ENCODE measurements around the gene C6orf120. TPM values are rescaled to one million over a fixed set of nuclear protein-coding genes. Genes with fewer than 3 reads are reported as not detected.

Gene C6orf120
- polyA plus RNA-seq, 1 donor (not counting 4 experiments of a cell fraction or from before 2014, with no cell fraction given), result 18.1 TPM

DNA sequence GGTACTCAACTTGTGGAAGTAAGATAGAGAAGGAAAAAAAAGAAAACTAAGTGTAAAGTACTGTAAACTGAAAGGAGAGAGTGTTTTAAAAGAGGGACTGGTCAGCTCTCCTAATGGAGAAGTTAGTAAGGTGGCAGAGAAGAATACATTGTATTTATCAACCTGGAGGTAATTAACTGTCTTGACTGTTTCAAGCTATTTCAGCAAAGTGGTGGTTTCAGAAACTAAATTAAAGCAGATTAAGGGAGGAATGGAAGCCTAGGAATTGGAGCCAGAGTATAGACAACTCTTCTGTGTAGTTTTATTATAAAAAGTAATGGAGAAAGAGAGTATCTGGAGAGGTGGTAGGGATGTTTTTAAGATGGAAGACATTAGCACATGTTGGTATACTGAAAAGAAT is 25.0 kb downstream of the C6orf120 start:
- Histone ChIP-seq H3K4me2 (ENCODE audit: control insufficient read depth, extremely low read depth, insufficient read depth, low read depth, low read length) (no peak overlapping the region), H3K27ac (ENCODE audit: control insufficient read depth, insufficient read depth, low read length) (no peak overlapping the region), H3K4me1 (ENCODE audit: control insufficient read depth, extremely low read depth, insufficient read depth, low read length) (peaks cover 15% of the 10 kb centered on the region), H3K9me1 (ENCODE audit: control insufficient read depth, extremely low read depth, insufficient read depth, low read length) (no peaks in the 10 kb centered on the region), H4K20me1 (ENCODE audit: control insufficient read depth, extremely low read depth, insufficient read depth, low read length) (peaks cover 2% of the 10 kb centered on the region), H2AFZ (ENCODE audit: control insufficient read depth, low read length) (no peak overlapping the region), H3K27me3 (ENCODE audit: control insufficient read depth, extremely low read depth, insufficient read depth, low read length) (no peaks in the 10 kb centered on the region), H3K4me3 (ENCODE audit: control insufficient read depth in 2 of 3, extremely low read depth in 1 of 3, insufficient read depth in 2 of 3, low read depth in 1 of 3, low read length in 3 of 3) (no peak overlapping the region), H3K9me3 (ENCODE audit: control insufficient read depth, low read depth, low read length) (no peaks in the 10 kb centered on the region), H3K36me3 (ENCODE audit: control insufficient read depth in 2 of 2, extremely low read depth in 1 of 2, insufficient read depth in 2 of 2, low read length in 2 of 2) (no peaks in the 10 kb centered on the region), H3K9ac (ENCODE audit: control insufficient read depth, extremely low read depth, insufficient read depth, low read length) (no peak overlapping the region), H3K79me2 (ENCODE audit: control insufficient read depth, insufficient read depth, low read length) (peaks cover 1% of the 10 kb centered on the region)
- dilution Hi-C loops (cut with MboI; ENCODE audit: extremely low pct_ligation_motif_present, low sequenced_read_pairs), result no loop called here
- DNase-seq (ENCODE audit: low read depth, low spot score) (no peak), FAIRE-seq (no peak)
- TF ChIP-seq, protein P1, sequence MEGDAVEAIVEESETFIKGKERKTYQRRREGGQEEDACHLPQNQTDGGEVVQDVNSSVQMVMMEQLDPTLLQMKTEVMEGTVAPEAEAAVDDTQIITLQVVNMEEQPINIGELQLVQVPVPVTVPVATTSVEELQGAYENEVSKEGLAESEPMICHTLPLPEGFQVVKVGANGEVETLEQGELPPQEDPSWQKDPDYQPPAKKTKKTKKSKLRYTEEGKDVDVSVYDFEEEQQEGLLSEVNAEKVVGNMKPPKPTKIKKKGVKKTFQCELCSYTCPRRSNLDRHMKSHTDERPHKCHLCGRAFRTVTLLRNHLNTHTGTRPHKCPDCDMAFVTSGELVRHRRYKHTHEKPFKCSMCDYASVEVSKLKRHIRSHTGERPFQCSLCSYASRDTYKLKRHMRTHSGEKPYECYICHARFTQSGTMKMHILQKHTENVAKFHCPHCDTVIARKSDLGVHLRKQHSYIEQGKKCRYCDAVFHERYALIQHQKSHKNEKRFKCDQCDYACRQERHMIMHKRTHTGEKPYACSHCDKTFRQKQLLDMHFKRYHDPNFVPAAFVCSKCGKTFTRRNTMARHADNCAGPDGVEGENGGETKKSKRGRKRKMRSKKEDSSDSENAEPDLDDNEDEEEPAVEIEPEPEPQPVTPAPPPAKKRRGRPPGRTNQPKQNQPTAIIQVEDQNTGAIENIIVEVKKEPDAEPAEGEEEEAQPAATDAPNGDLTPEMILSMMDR (optimal IDR thresholded peaks at IDR 0.05 in 1 of 3, IDR thresholded peaks at IDR 0.05 in 1 of 3, conservative IDR thresholded peaks at IDR 0.05 in 1 of 3; ENCODE audit: extremely low read depth in 1 of 3, insufficient read depth in 2 of 3, low read length in 3 of 3), result no peak
- TF ChIP-seq EZH2 (IDR thresholded peaks at IDR 0.05; ENCODE audit: low read length), result no peak

- no peak for FAIRE-seq
These were observed 28.0 kb downstream of the C6orf120 start for GRCh38 chr6:169729961-169730360.

More at GRCh38 chr6:169729961-169730360, 28.0 kb downstream of the C6orf120 start:
- Histone ChIP-seq H3K27ac (ENCODE audit: control insufficient read depth, insufficient read depth, low read length) (no peak overlapping the region), H3K4me1 (ENCODE audit: control insufficient read depth, extremely low read depth, insufficient read depth, low read length) (peaks cover 3% of the 10 kb centered on the region), H4K20me1 (ENCODE audit: control insufficient read depth, extremely low read depth, insufficient read depth, low read length) (no peaks in the 10 kb centered on the region), H2AFZ (ENCODE audit: control insufficient read depth, low read length) (no peak overlapping the region), H3K4me3 (ENCODE audit: control insufficient read depth in 2 of 3, extremely low read depth in 1 of 3, insufficient read depth in 2 of 3, low read depth in 1 of 3, low read length in 3 of 3) (no peak overlapping the region), H3K79me2 (ENCODE audit: control insufficient read depth, insufficient read depth, low read length) (no peaks in the 10 kb centered on the region), H3K36me3 (ENCODE audit: control insufficient read depth in 2 of 2, extremely low read depth in 1 of 2, insufficient read depth in 2 of 2, low read length in 2 of 2) (no peaks in the 10 kb centered on the region), H3K9me1 (ENCODE audit: control insufficient read depth, extremely low read depth, insufficient read depth, low read length) (no peaks in the 10 kb centered on the region), H3K9me3 (ENCODE audit: control insufficient read depth, low read depth, low read length) (no peaks in the 10 kb centered on the region), H3K9ac (ENCODE audit: control insufficient read depth, extremely low read depth, insufficient read depth, low read length) (no peak overlapping the region), H3K4me2 (ENCODE audit: control insufficient read depth, extremely low read depth, insufficient read depth, low read depth, low read length) (no peak overlapping the region), H3K27me3 (ENCODE audit: control insufficient read depth, extremely low read depth, insufficient read depth, low read length) (no peaks in the 10 kb centered on the region)
- no peak for TF ChIP-seq EZH2 (IDR thresholded peaks at IDR 0.05; ENCODE audit: low read length)
- TF ChIP-seq, protein P1 (optimal IDR thresholded peaks at IDR 0.05 in 1 of 3, IDR thresholded peaks at IDR 0.05 in 1 of 3, conservative IDR thresholded peaks at IDR 0.05 in 1 of 3; ENCODE audit: extremely low read depth in 1 of 3, insufficient read depth in 2 of 3, low read length in 3 of 3), result no peak
- no peak for DNase-seq (ENCODE audit: low read depth, low spot score)
- dilution Hi-C loops (cut with MboI; ENCODE audit: extremely low pct_ligation_motif_present, low sequenced_read_pairs), result no loop called here
